HepG2 (cell line): ENCODE measurements around the gene NDUFB6. TPM values are rescaled to one million over a fixed set of nuclear protein-coding genes. Genes with fewer than 3 reads are reported as not detected.

Experiments used
- ATF1 ChIP-seq: IDR thresholded peaks from 2 replicates; pipeline ENCODE4 v1.6.1; 2016; ENCODE audit warnings: mild to moderate bottlenecking, control low read depth
- DNMT3B ChIP-seq: conservative IDR thresholded peaks from 2 replicates; pipeline ENCODE4 v1.6.1; 2016; ENCODE audit warnings: missing biosample characterization, control low read depth
- FOSL1 ChIP-seq: sonication (generic); formaldehyde crosslinking; IDR thresholded peaks from 2 replicates; pipeline ENCODE4 v1.9.0; 2021; ENCODE audit warnings: missing genetic modification reagents, borderline replicate concordance
- GATAD2A ChIP-seq: IDR thresholded peaks from 2 replicates; pipeline ENCODE4 v1.6.1; 2016
- HDAC2 ChIP-seq: sonication (generic); formaldehyde crosslinking; IDR thresholded peaks from 2 replicates; pipeline ENCODE4 v1.4.0; 2020; ENCODE audit warnings: missing genetic modification reagents
- HOXA3 ChIP-seq: sonication (generic); formaldehyde crosslinking; IDR thresholded peaks from 2 replicates; pipeline ENCODE4 v1.5.0; 2020; ENCODE audit warnings: missing genetic modification reagents
- KAT7 ChIP-seq: IDR thresholded peaks from 2 replicates; pipeline ENCODE4 v1.6.1; 2018; ENCODE audit warnings: borderline replicate concordance, missing compliant biosample characterization
- NRL ChIP-seq: sonication (generic); formaldehyde crosslinking; IDR thresholded peaks from 2 replicates; pipeline ENCODE4 v1.5.0; 2020; ENCODE audit warnings: missing genetic modification reagents, mild to moderate bottlenecking, moderate library complexity, borderline replicate concordance
- POLR2G ChIP-seq: fragments of 200-400 bp; formaldehyde crosslinking; IDR thresholded peaks from 2 replicates; pipeline ENCODE4 v1.6.1; 2018; ENCODE audit warnings: mild to moderate bottlenecking, low read depth, low read length, moderate library complexity
- SKI ChIP-seq: fragments of 450-650 bp; IDR thresholded peaks from one replicate; pipeline ENCODE4 v1.6.1; 2018; ENCODE audit warnings: mild to moderate bottlenecking; ENCODE audit not compliant: partially characterized antibody
- SP5 ChIP-seq: IDR thresholded peaks from 2 replicates; pipeline ENCODE4 v1.6.1; 2016; ENCODE audit warnings: low read depth, borderline replicate concordance
- ZNF207 ChIP-seq: fragments of 450-650 bp; IDR thresholded peaks from 2 replicates; pipeline ENCODE4 v1.6.1; 2016; ENCODE audit warnings: antibody characterized with exemption, borderline replicate concordance
- ZNF329 ChIP-seq: sonication (generic); formaldehyde crosslinking; IDR thresholded peaks from 2 replicates; pipeline ENCODE4 v1.9.0; 2021; ENCODE audit warnings: low read depth, mild to moderate bottlenecking, missing genetic modification reagents
- ZNF547 ChIP-seq: sonication (generic); formaldehyde crosslinking; IDR thresholded peaks from 2 replicates; pipeline ENCODE4 v1.5.1; 2020; ENCODE audit warnings: mild to moderate bottlenecking, missing genetic modification reagents
- ZNF563 ChIP-seq: sonication (generic); formaldehyde crosslinking; IDR thresholded peaks from 2 replicates; pipeline ENCODE4 v1.8.0; 2022; ENCODE audit warnings: mild to moderate bottlenecking, moderate library complexity, missing genetic modification reagents
- ZNF577 ChIP-seq: sonication (generic); formaldehyde crosslinking; IDR thresholded peaks from 2 replicates; pipeline ENCODE4 v1.4.0; 2020; ENCODE audit warnings: mild to moderate bottlenecking, low read depth, missing genetic modification reagents, borderline replicate concordance
- ZNF788 ChIP-seq: sonication (generic); formaldehyde crosslinking; IDR thresholded peaks from 2 replicates; pipeline ENCODE4 v1.5.0; 2020; ENCODE audit warnings: mild to moderate bottlenecking, missing genetic modification reagents, borderline replicate concordance
- ZNF883 ChIP-seq: sonication (generic); formaldehyde crosslinking; IDR thresholded peaks from 2 replicates; pipeline ENCODE4 v1.5.1; 2020; ENCODE audit warnings: mild to moderate bottlenecking, missing genetic modification reagents; ENCODE audit errors: not compliant biosample characterization
- polyA plus RNA-seq, 8 experiments: library from polyadenylated mRNA; depleted of rRNA in 3 of 8; stranded (reverse) in 7 of 8; unstranded in 1 of 8; fragments of >200 nt; fragmentation: Illumina TruSeq in 4 of 8; extraction: Trizol in 4 of 8; gene quantifications; 2 replicates each; pipeline versions ENCODE4 v1.2.1 to v1.2.3, GENCODE V29; 2011 to 2016; ENCODE audit warnings: low read depth in 4 of 8, missing spikeins in 1 of 8, mixed read lengths in 1 of 8; ENCODE audit not compliant: insufficient read depth in 1 of 8
- total RNA-seq, 5 experiments: library from RNA; depleted of rRNA; stranded (reverse); fragments of >200 nt; fragmentation: Illumina TruSeq; extraction: Trizol; gene quantifications; 2 replicates each; pipeline ENCODE4 v1.2.3, GENCODE V29; 2016; ENCODE audit warnings: low read depth in 1 of 5
- TF ChIP-seq, protein P1 (sequence below): sonication (generic); formaldehyde crosslinking; IDR thresholded peaks from 2 replicates; pipeline ENCODE4 v1.4.0; 2020; ENCODE audit warnings: low read depth, mild to moderate bottlenecking, missing genetic modification reagents
- TF ChIP-seq, protein P2 (sequence below): sonication (generic); formaldehyde crosslinking; IDR thresholded peaks from 2 replicates; pipeline ENCODE4 v1.5.0; 2020; ENCODE audit warnings: mild to moderate bottlenecking, missing genetic modification reagents, moderate library complexity
- TF ChIP-seq, protein P3 (sequence below): IDR thresholded peaks from 2 replicates; pipeline ENCODE4 v1.6.1; 2018; ENCODE audit warnings: missing genetic modification reagents, mild to moderate bottlenecking, missing compliant biosample characterization
- TF ChIP-seq, protein P4 (sequence below): IDR thresholded peaks from 2 replicates; pipeline ENCODE4 v1.6.1; 2012; ENCODE audit warnings: low read depth, low read length, improper control_type of control experiment
- TF ChIP-seq, protein P5 (sequence below): IDR thresholded peaks from 2 replicates; pipeline ENCODE4 v1.6.1; 2016; ENCODE audit warnings: low read depth

Gene NDUFB6
- total and polyA plus RNA-seq, 2 of the 13 experiments (the other 11 are each of a cell fraction or from before 2014, with no cell fraction given) = 31.2 to 81.9 TPM

DNA sequence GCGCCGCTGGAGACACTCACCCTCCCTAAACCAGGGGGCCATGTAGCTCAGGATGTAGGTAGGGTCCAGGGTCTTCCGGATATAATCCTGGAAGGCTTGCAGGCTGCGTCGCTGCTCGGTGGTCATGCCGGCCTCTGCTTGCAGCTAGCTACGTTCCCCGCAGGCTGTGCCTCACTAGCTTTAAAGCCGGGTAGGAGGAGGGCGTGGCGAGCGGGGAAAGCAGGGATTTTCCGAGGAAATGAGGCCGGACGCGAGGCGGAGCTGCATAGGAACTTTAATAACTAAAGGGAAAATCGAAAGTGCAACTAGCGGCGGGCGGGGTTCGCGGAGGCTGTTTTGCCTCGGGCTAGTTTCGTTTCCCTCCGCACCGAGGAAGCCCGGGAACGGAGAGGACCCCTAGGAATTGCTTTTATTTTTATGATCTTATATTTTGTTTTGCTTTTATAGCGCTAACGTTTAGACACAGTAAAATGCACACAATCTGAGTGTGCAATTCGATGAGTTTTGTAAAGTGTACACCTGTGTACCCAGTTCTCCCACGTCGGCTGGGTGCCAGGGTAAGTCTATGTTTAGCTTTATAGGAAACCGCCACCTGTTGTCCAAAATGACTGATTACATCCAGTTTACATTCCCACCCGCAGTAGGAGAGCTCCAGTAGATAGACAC lies 46.8 kb downstream of the NDUFB6 start, which contains the start of gene RIGI (continued):
- TF ChIP-seq, protein P1, sequence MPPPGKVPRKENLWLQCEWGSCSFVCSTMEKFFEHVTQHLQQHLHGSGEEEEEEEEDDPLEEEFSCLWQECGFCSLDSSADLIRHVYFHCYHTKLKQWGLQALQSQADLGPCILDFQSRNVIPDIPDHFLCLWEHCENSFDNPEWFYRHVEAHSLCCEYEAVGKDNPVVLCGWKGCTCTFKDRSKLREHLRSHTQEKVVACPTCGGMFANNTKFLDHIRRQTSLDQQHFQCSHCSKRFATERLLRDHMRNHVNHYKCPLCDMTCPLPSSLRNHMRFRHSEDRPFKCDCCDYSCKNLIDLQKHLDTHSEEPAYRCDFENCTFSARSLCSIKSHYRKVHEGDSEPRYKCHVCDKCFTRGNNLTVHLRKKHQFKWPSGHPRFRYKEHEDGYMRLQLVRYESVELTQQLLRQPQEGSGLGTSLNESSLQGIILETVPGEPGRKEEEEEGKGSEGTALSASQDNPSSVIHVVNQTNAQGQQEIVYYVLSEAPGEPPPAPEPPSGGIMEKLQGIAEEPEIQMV (CRISPR knock-in tag) = 0 out of 2 replicates have a peak, but pooled peaks have one; percentile 23
- TF ChIP-seq ATF1 (no peak), ZNF547 (CRISPR knock-in tag) (0 out of 2 replicates have a peak, but pooled peaks have one; percentile 5), KAT7 (CRISPR knock-in tag) (peak; percentile 87), HDAC2 (CRISPR knock-in tag) (peak; percentile 58), SP5 (CRISPR knock-in tag) (peak; percentile 43; the same call in 1 of the 2 replicates), SKI (no peak), ZNF577 (no peak), ZNF788 (CRISPR knock-in tag) (peak; percentile 23; the same call in 1 of the 2 replicates), DNMT3B (CRISPR knock-in tag) (no peak), ZNF563 (CRISPR knock-in tag) (no peak), FOSL1 (CRISPR knock-in tag) (no peak), NRL (CRISPR knock-in tag) (peak; percentile 77; the same call in 1 of the 2 replicates), POLR2G (peak; percentile 76), ZNF329 (CRISPR knock-in tag) (no peak), ZNF207 (no peak), HOXA3 (CRISPR knock-in tag) (peak; percentile 49; the same call in 1 of the 2 replicates), ZNF883 (CRISPR knock-in tag) (no peak), GATAD2A (CRISPR knock-in tag) (peak; percentile 55)
- TF ChIP-seq, protein P2, sequence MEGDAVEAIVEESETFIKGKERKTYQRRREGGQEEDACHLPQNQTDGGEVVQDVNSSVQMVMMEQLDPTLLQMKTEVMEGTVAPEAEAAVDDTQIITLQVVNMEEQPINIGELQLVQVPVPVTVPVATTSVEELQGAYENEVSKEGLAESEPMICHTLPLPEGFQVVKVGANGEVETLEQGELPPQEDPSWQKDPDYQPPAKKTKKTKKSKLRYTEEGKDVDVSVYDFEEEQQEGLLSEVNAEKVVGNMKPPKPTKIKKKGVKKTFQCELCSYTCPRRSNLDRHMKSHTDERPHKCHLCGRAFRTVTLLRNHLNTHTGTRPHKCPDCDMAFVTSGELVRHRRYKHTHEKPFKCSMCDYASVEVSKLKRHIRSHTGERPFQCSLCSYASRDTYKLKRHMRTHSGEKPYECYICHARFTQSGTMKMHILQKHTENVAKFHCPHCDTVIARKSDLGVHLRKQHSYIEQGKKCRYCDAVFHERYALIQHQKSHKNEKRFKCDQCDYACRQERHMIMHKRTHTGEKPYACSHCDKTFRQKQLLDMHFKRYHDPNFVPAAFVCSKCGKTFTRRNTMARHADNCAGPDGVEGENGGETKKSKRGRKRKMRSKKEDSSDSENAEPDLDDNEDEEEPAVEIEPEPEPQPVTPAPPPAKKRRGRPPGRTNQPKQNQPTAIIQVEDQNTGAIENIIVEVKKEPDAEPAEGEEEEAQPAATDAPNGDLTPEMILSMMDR (CRISPR knock-in tag) = peak; percentile 75
- TF ChIP-seq, protein P3, sequence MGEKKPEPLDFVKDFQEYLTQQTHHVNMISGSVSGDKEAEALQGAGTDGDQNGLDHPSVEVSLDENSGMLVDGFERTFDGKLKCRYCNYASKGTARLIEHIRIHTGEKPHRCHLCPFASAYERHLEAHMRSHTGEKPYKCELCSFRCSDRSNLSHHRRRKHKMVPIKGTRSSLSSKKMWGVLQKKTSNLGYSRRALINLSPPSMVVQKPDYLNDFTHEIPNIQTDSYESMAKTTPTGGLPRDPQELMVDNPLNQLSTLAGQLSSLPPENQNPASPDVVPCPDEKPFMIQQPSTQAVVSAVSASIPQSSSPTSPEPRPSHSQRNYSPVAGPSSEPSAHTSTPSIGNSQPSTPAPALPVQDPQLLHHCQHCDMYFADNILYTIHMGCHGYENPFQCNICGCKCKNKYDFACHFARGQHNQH (CRISPR knock-in tag) = no peak
- TF ChIP-seq, protein P4, sequence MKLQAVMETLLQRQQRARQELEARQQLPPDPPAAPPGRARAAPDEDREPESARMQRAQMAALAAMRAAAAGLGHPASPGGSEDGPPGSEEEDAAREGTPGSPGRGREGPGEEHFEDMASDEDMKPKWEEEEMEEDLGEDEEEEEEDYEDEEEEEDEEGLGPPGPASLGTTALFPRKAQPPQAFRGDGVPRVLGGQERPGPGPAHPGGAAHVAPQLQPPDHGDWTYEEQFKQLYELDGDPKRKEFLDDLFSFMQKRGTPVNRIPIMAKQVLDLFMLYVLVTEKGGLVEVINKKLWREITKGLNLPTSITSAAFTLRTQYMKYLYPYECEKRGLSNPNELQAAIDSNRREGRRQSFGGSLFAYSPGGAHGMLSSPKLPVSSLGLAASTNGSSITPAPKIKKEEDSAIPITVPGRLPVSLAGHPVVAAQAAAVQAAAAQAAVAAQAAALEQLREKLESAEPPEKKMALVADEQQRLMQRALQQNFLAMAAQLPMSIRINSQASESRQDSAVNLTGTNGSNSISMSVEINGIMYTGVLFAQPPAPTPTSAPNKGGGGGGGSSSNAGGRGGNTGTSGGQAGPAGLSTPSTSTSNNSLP = peak; percentile 12; the same call in 1 of the 2 replicates
- TF ChIP-seq, protein P5, sequence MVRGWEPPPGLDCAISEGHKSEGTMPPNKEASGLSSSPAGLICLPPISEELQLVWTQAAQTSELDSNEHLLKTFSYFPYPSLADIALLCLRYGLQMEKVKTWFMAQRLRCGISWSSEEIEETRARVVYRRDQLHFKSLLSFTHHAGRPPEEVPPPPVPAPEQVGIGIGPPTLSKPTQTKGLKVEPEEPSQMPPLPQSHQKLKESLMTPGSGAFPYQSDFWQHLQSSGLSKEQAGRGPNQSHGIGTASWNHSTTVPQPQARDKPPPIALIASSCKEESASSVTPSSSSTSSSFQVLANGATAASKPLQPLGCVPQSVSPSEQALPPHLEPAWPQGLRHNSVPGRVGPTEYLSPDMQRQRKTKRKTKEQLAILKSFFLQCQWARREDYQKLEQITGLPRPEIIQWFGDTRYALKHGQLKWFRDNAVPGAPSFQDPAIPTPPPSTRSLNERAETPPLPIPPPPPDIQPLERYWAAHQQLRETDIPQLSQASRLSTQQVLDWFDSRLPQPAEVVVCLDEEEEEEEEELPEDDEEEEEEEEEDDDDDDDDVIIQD (CRISPR knock-in tag) = peak; percentile 57
